H1 (cell line): ENCODE measurements around the gene FMNL2. TPM values are rescaled to one million over a fixed set of nuclear protein-coding genes. Genes with fewer than 3 reads are reported as not detected.

Source experiments
- CTCF ChIA-PET: fragments of 300-600 bp; sonication (Branson Sonifier 250); formaldehyde crosslinking; loops from one replicate; lab custom pipeline; 2021; ENCODE audit not compliant: partially characterized antibody; lab: Charles Lee
- POLR2A ChIA-PET: fragments of 300-600 bp; sonication (Branson Sonifier 250); formaldehyde crosslinking; loops from one replicate; lab custom pipeline; 2021; ENCODE audit warnings: inconsistent platforms; ENCODE audit not compliant: partially characterized antibody; lab: Charles Lee
- DNase-seq, 2 experiments: peaks; one replicate each; pipeline versions ENCODE4 v3.0.0 to v3.0.0-alpha.2; 2010 to 2022; ENCODE audit warnings: low spot score in 2 of 2, low read depth in 1 of 2, mixed read lengths in 1 of 2
- FAIRE-seq: peaks from 2 replicates; lab custom pipeline; 2011; peaks lifted over from hg19 to GRCh38; lab: Jason Lieb, UNC
- H2AFZ ChIP-seq: 2 replicates; pipeline ENCODE4 v1.8.1; 2012; ENCODE audit warnings: low read length, inconsistent platforms
- H2AK5ac ChIP-seq: 2 replicates; pipeline ENCODE4 v1.6.1; 2013; ENCODE audit warnings: low read depth, low read length
- H2BK120ac ChIP-seq: replicated peaks from 2 replicates; pipeline ENCODE3; 2013; ENCODE audit warnings: low read depth, low read length, inconsistent platforms
- H2BK12ac ChIP-seq: 2 replicates; pipeline ENCODE4 v1.6.1; 2013; ENCODE audit warnings: low read depth, low read length
- H2BK15ac ChIP-seq: 2 replicates; pipeline ENCODE4 v1.6.1; 2013; ENCODE audit warnings: low read length
- H2BK20ac ChIP-seq: 2 replicates; pipeline ENCODE4 v1.6.1; 2013; ENCODE audit warnings: low read length
- H2BK5ac ChIP-seq: 2 replicates; pipeline ENCODE4 v1.6.1; 2013; ENCODE audit warnings: low read depth, low read length
- H3K14ac ChIP-seq: 2 replicates; pipeline ENCODE4 v1.6.1; 2013; ENCODE audit warnings: inconsistent platforms; ENCODE audit not compliant: insufficient read length
- H3K18ac ChIP-seq: 2 replicates; pipeline ENCODE4 v1.6.1; 2013; ENCODE audit warnings: low read length; ENCODE audit errors: extremely low read depth
- H3K23ac ChIP-seq: 2 replicates; pipeline ENCODE4 v1.6.1; 2013; ENCODE audit warnings: inconsistent platforms; ENCODE audit not compliant: insufficient read length
- H3K23me2 ChIP-seq: 2 replicates; pipeline ENCODE4 v1.6.1; 2013; ENCODE audit warnings: low read depth, low read length
- H3K27ac ChIP-seq: 2 replicates; pipeline ENCODE4 v1.6.1; 2011; ENCODE audit warnings: low read depth, low read length, inconsistent platforms
- H3K27me3 ChIP-seq, 4 experiments: replicated peaks in 1 of 4; 1 replicate in 1 of 4; 2 replicates in 3 of 4; pipeline versions ENCODE4 v1.6.1 to v1.8.1; 2011 to 2013; ENCODE audit warnings: low read length in 3 of 4, mild to moderate bottlenecking in 3 of 4, inconsistent platforms in 2 of 4, mixed read lengths in 2 of 4, moderate library complexity in 1 of 4; ENCODE audit not compliant: control insufficient read depth in 3 of 4, insufficient read depth in 3 of 4; ENCODE audit errors: extremely low read depth in 1 of 4
- H3K36me3 ChIP-seq, 4 experiments: 2 replicates each; pipeline versions ENCODE4 v1.6.1 to v1.8.1; 2011 to 2013; ENCODE audit warnings: mild to moderate bottlenecking in 4 of 4, low read length in 3 of 4, moderate library complexity in 2 of 4, control low read depth in 1 of 4, inconsistent platforms in 1 of 4; ENCODE audit not compliant: insufficient read depth in 4 of 4, control insufficient read depth in 2 of 4
- H3K4ac ChIP-seq: replicated peaks from 2 replicates; pipeline ENCODE3; 2013; ENCODE audit warnings: low read length, low read depth, mixed read lengths, inconsistent platforms; ENCODE audit not compliant: insufficient read length
- H3K4me1 ChIP-seq, 4 experiments: replicated peaks in 1 of 4; 1 replicate in 1 of 4; 2 replicates in 3 of 4; pipeline versions ENCODE4 v1.6.1 to v1.8.1; 2011 to 2013; ENCODE audit warnings: low read length in 3 of 4, inconsistent platforms in 2 of 4, mixed read lengths in 1 of 4; ENCODE audit not compliant: insufficient read depth in 4 of 4, control insufficient read depth in 3 of 4
- H3K4me2 ChIP-seq, 2 experiments: 2 replicates each; pipeline versions ENCODE4 v1.6.1 to v1.8.1; 2011 to 2013; ENCODE audit warnings: low read depth in 2 of 2, low read length in 2 of 2, control low read depth in 1 of 2, inconsistent platforms in 1 of 2, mild to moderate bottlenecking in 1 of 2; ENCODE audit not compliant: insufficient read depth in 1 of 2
- H3K4me3 ChIP-seq, 4 experiments: fragments of 200-600, 300-600 bp in 1 of 4; sonication (generic), shearing (Covaris generic), sonication (Bioruptor Twin) in 1 of 4; 2 replicates each; pipeline versions ENCODE4 v1.5.1 to v1.8.1; 2011 to 2016; ENCODE audit warnings: low read length in 4 of 4, low read depth in 3 of 4, control low read depth in 2 of 4, inconsistent platforms in 2 of 4, mild to moderate bottlenecking in 2 of 4, mixed read lengths in 1 of 4, moderate library complexity in 1 of 4; ENCODE audit not compliant: insufficient read depth in 2 of 4; ENCODE audit errors: extremely low read depth in 1 of 4
- H3K56ac ChIP-seq: replicated peaks from 2 replicates; pipeline ENCODE3; 2013; ENCODE audit warnings: low read depth, mild to moderate bottlenecking, mixed read lengths, low read length, inconsistent platforms; ENCODE audit not compliant: insufficient read length
- H3K79me1 ChIP-seq: 2 replicates; pipeline ENCODE4 v1.6.1; 2013; ENCODE audit warnings: low read depth, low read length, control low read depth
- H3K79me2 ChIP-seq, 2 experiments: 2 replicates each; pipeline versions ENCODE4 v1.6.1 to v1.8.1; 2012 to 2013; ENCODE audit warnings: low read length in 2 of 2, mild to moderate bottlenecking in 2 of 2, inconsistent platforms in 1 of 2; ENCODE audit not compliant: insufficient read depth in 2 of 2, control insufficient read depth in 1 of 2
- H3K9ac ChIP-seq, 4 experiments: replicated peaks in 1 of 4; 1 replicate in 1 of 4; 2 replicates in 3 of 4; pipeline versions ENCODE4 v1.6.1 to v1.8.1; 2011 to 2013; ENCODE audit warnings: low read depth in 3 of 4, low read length in 3 of 4, control low read depth in 2 of 4, mild to moderate bottlenecking in 2 of 4, moderate library complexity in 2 of 4, inconsistent platforms in 1 of 4; ENCODE audit errors: extremely low read depth in 1 of 4
- H3K9me3 ChIP-seq, 2 experiments: 2 replicates each; pipeline versions ENCODE4 v1.6.1 to v1.8.1; 2012 to 2013; ENCODE audit warnings: mild to moderate bottlenecking in 2 of 2, moderate library complexity in 2 of 2, control low read depth in 1 of 2, inconsistent platforms in 1 of 2, low read depth in 1 of 2, low read length in 1 of 2, mixed read lengths in 1 of 2; ENCODE audit not compliant: insufficient read depth in 2 of 2
- H4K20me1 ChIP-seq, 2 experiments: replicated peaks in 1 of 2; 2 replicates each; pipeline versions ENCODE3 to v1.8.1; 2011 to 2013; ENCODE audit warnings: inconsistent platforms in 2 of 2, low read length in 2 of 2, mild to moderate bottlenecking in 1 of 2; ENCODE audit not compliant: insufficient read depth in 2 of 2, control insufficient read depth in 1 of 2
- H4K5ac ChIP-seq: 2 replicates; pipeline ENCODE4 v1.6.1; 2013; ENCODE audit warnings: low read length, low read depth, mixed read lengths, inconsistent platforms; ENCODE audit not compliant: insufficient read length
- H4K8ac ChIP-seq: 2 replicates; pipeline ENCODE4 v1.8.0; 2013; ENCODE audit warnings: mild to moderate bottlenecking, moderate library complexity, low read length, inconsistent platforms; ENCODE audit not compliant: insufficient read depth; ENCODE audit errors: extremely low read depth
- H4K91ac ChIP-seq: replicated peaks from 2 replicates; pipeline ENCODE3; 2013; ENCODE audit warnings: low read length, mixed read lengths, inconsistent platforms; ENCODE audit not compliant: insufficient read length
- JUN ChIP-seq: IDR thresholded peaks from 2 replicates; pipeline ENCODE4 v1.6.1; 2011; ENCODE audit warnings: low read depth, mild to moderate bottlenecking, improper control_type of control experiment, low read length
- RAD21 ChIP-seq, 2 experiments: IDR thresholded peaks in 1 of 2; conservative IDR thresholded peaks in 1 of 2; 2 replicates each; pipeline ENCODE4 v1.6.1; 2011; ENCODE audit warnings: low read depth in 2 of 2, low read length in 2 of 2, improper control_type of control experiment in 1 of 2, inconsistent platforms in 1 of 2, mild to moderate bottlenecking in 1 of 2, moderate library complexity in 1 of 2
- SIN3A ChIP-seq, 2 experiments: IDR thresholded peaks in 1 of 2; conservative IDR thresholded peaks in 1 of 2; 2 replicates each; pipeline ENCODE4 v1.6.1; 2011 to 2012; ENCODE audit warnings: low read length in 2 of 2, improper control_type of control experiment in 1 of 2, low read depth in 1 of 2, mild to moderate bottlenecking in 1 of 2
- WGBS, 2 experiments: shearing (Covaris generic) in 1 of 2; methylation state at CpG; one replicate each; pipeline versions ENCODE4 v1.1.6 to v1.1.7; 2013 to 2015; ENCODE audit warnings: low lambda C conversion rate in 2 of 2, mixed read lengths in 2 of 2, inconsistent platforms in 1 of 2, low coverage in 1 of 2, missing lambda C conversion rate in 1 of 2; ENCODE audit not compliant: insufficient replicate concordance in 2 of 2, insufficient coverage in 1 of 2, insufficient read length in 1 of 2; ENCODE audit errors: extremely low coverage in 1 of 2, missing lambda C conversion rate in 1 of 2; 5-methylcytosine and 5-hydroxymethylcytosine counted together
- polyA plus RNA-seq, 7 experiments: library from polyadenylated mRNA; depleted of rRNA in 3 of 7; stranded (reverse) in 5 of 7; unstranded in 2 of 7; fragments of >200 nt in 5 of 7; fragments of 200-250 nt in 2 of 7; gene quantifications; 1 replicate in 5 of 7; 2 replicates in 1 of 7; 4 replicates in 1 of 7; pipeline versions ENCODE4 v1.2.1 to v1.2.3, GENCODE V29; 2011 to 2013; ENCODE audit warnings: missing spikeins in 2 of 7, mixed read lengths in 2 of 7
- total RNA-seq: library from RNA; stranded (reverse); fragmentation: NEBNext Ultra II Directional; extraction: Animal tissue kit (Norgen Biotek cat#: 25700); gene quantifications from 2 replicates; pipeline ENCODE4 v1.2.1, GENCODE V29; 2021
- TF ChIP-seq, protein P1 (sequence below): IDR thresholded peaks from 2 replicates; pipeline ENCODE4 v1.6.1; 2012; ENCODE audit warnings: inconsistent platforms

The FMNL2 gene
- total and polyA plus RNA-seq, 2 of the 8 experiments (the other 6 are each of a cell fraction or from before 2014, with no cell fraction given): 15.5 to 45.1 TPM

DNA sequence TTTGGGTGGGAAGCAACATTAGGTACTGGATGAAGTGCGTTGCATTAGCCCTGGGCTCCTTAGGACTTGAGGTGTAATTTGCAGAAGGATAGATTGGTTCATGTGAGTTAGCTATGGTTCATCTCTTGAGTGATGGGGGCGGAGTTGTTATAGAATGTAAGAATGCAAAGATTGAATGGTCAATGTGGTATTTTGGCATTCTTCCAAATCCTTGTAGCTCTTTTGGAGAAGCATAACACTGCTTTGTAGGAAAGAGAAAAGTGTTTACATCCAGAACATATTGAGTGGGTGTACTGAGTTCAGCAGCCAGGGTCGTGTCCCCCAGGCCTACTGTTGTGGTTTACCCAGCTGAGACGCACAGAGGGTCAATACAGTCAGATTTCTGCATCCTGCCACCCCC, 173.5 kb downstream of the FMNL2 start:
- H3K36me3 ChIP-seq: no peaks in the 10 kb centered on the region
- H3K27me3 ChIP-seq: no peaks in the 10 kb centered on the region
- H2AK5ac ChIP-seq: no peak overlapping the region
- no peak overlapping the region for H3K56ac ChIP-seq
- no peak overlapping the region for H3K4ac ChIP-seq
- WGBS, 2 experiments: 91% methylated on average over 4 of the region's 4 CpGs; no CpG with 5 or more reads in 1 of the 2 experiments
- no peaks in the 10 kb centered on the region; the same call in 1 of the 2 replicates for H3K79me1 ChIP-seq
- ChIA-PET CTCF (no interaction called here), POLR2A (no interaction called here)
- H2BK12ac ChIP-seq: no peak overlapping the region
- DNase-seq: no peak
- H2BK120ac ChIP-seq: no peak overlapping the region
- H4K91ac ChIP-seq: no peak overlapping the region
- H3K9ac ChIP-seq: no peak overlapping the region
- H3K4me2 ChIP-seq: no peak overlapping the region
- H3K27ac ChIP-seq: no peak overlapping the region
- H4K8ac ChIP-seq: no peak overlapping the region
- H3K79me2 ChIP-seq: peaks cover 5 to 76% of the 10 kb centered on the region in 2 experiments; a peak in 3 of 4 replicates
- no peak overlapping the region for H4K5ac ChIP-seq
- H3K9me3 ChIP-seq: no peaks in the 10 kb centered on the region
- TF ChIP-seq SIN3A (conservative IDR thresholded peaks at IDR 0.05 in 1 of 2, IDR thresholded peaks at IDR 0.05 in 1 of 2; ENCODE audit: low read depth in 1 of 2, low read length in 2 of 2) (no peak), JUN (no peak), RAD21 (IDR thresholded peaks at IDR 0.05 in 1 of 2, conservative IDR thresholded peaks at IDR 0.05 in 1 of 2; ENCODE audit: low read depth in 2 of 2, low read length in 2 of 2) (no peak)
- TF ChIP-seq, protein P1, sequence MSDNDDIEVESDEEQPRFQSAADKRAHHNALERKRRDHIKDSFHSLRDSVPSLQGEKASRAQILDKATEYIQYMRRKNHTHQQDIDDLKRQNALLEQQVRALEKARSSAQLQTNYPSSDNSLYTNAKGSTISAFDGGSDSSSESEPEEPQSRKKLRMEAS: no peak
- no peaks in the 10 kb centered on the region for H4K20me1 ChIP-seq
- H3K4me3 ChIP-seq: no peak overlapping the region
- peaks cover 0 to 2% (median 0%) of the 10 kb centered on the region in 4 experiments; a peak in 1 of 7 replicates for H3K4me1 ChIP-seq
- H3K23me2 ChIP-seq: no peaks in the 10 kb centered on the region
- H2AFZ ChIP-seq: no peak overlapping the region
- H3K18ac ChIP-seq: no peak overlapping the region
- FAIRE-seq: no peak
- no peak overlapping the region for H3K14ac ChIP-seq
- H2BK15ac ChIP-seq: no peak overlapping the region
- H3K23ac ChIP-seq: no peak overlapping the region
- H2BK5ac ChIP-seq: no peak overlapping the region
- H2BK20ac ChIP-seq: no peak overlapping the region
